ENCODE measurements around the gene SVOPL. TPM values are rescaled to one million over a fixed set of nuclear protein-coding genes. Genes with fewer than 3 reads are reported as not detected.

Gene SVOPL
- total and polyA plus RNA-seq, 4 donors = 0.33 TPM; not detected in 3

- H3K4me1 ChIP-seq (ENCODE audit: control insufficient read depth in 4 of 4, insufficient read depth in 4 of 4, low read length in 3 of 4) = peaks cover 0 to 24% (median 4%) of the 10 kb centered on the region in 4 donors
- no peaks in the 10 kb centered on the region for H3K36me3 ChIP-seq (ENCODE audit: control insufficient read depth in 4 of 4, insufficient read depth in 3 of 4, low read depth in 1 of 4, low read length in 3 of 4)
- H3K27me3 ChIP-seq (ENCODE audit: control insufficient read depth in 4 of 4, insufficient read depth in 4 of 4, low read length in 3 of 4) = no peaks in the 10 kb centered on the region
- DNase-seq (ENCODE audit: low spot score) = no peak
- no peak overlapping the region for H3K27ac ChIP-seq (ENCODE audit: low read depth in 1 of 2, low read length in 2 of 2)
- WGBS = 66% methylated on average over 12 of the region's 12 CpGs
- no peak overlapping the region for H3K4me3 ChIP-seq (ENCODE audit: low read depth in 1 of 3, low read length in 3 of 3)
- H3K9me3 ChIP-seq (ENCODE audit: control insufficient read depth in 4 of 4, low read length in 3 of 4) = peaks cover 0 to 4% (median 0%) of the 10 kb centered on the region in 4 donors
- no peak overlapping the region for H3K9ac ChIP-seq (ENCODE audit: low read depth in 1 of 2, low read length in 2 of 2)
- TF ChIP-seq FOXA1 (IDR thresholded peaks at IDR 0.05) (no peak), YY1 (IDR thresholded peaks at IDR 0.05) (no peak), JUND (IDR thresholded peaks at IDR 0.05) (no peak), SP1 (IDR thresholded peaks at IDR 0.05) (no peak), CTCF (IDR thresholded peaks at IDR 0.05; ENCODE audit: low read depth, low read length, missing input control) (no peak), NR2F2 (IDR thresholded peaks at IDR 0.05) (no peak), GABPA (IDR thresholded peaks at IDR 0.05 in 1 of 2, conservative IDR thresholded peaks at IDR 0.05 in 1 of 2) (no peak), ZBTB33 (IDR thresholded peaks at IDR 0.05) (no peak), TAF1 (conservative IDR thresholded peaks at IDR 0.05) (no peak), HNF4A (conservative IDR thresholded peaks at IDR 0.05) (no peak), RXRA (IDR thresholded peaks at IDR 0.05) (no peak), HNF4G (IDR thresholded peaks at IDR 0.05) (no peak), FOXA2 (IDR thresholded peaks at IDR 0.05) (no peak), ATF3 (IDR thresholded peaks at IDR 0.05) (no peak), RAD21 (IDR thresholded peaks at IDR 0.05) (no peak), EGR1 (IDR thresholded peaks at IDR 0.05; ENCODE audit: low read depth in 2 of 2) (no peak)
- TF ChIP-seq, protein P1, sequence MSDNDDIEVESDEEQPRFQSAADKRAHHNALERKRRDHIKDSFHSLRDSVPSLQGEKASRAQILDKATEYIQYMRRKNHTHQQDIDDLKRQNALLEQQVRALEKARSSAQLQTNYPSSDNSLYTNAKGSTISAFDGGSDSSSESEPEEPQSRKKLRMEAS (IDR thresholded peaks at IDR 0.05) = no peak
- TF ChIP-seq, protein P2, sequence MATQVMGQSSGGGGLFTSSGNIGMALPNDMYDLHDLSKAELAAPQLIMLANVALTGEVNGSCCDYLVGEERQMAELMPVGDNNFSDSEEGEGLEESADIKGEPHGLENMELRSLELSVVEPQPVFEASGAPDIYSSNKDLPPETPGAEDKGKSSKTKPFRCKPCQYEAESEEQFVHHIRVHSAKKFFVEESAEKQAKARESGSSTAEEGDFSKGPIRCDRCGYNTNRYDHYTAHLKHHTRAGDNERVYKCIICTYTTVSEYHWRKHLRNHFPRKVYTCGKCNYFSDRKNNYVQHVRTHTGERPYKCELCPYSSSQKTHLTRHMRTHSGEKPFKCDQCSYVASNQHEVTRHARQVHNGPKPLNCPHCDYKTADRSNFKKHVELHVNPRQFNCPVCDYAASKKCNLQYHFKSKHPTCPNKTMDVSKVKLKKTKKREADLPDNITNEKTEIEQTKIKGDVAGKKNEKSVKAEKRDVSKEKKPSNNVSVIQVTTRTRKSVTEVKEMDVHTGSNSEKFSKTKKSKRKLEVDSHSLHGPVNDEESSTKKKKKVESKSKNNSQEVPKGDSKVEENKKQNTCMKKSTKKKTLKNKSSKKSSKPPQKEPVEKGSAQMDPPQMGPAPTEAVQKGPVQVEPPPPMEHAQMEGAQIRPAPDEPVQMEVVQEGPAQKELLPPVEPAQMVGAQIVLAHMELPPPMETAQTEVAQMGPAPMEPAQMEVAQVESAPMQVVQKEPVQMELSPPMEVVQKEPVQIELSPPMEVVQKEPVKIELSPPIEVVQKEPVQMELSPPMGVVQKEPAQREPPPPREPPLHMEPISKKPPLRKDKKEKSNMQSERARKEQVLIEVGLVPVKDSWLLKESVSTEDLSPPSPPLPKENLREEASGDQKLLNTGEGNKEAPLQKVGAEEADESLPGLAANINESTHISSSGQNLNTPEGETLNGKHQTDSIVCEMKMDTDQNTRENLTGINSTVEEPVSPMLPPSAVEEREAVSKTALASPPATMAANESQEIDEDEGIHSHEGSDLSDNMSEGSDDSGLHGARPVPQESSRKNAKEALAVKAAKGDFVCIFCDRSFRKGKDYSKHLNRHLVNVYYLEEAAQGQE (IDR thresholded peaks at IDR 0.05) = no peak
Observed at GRCh38 chr7:138608275-138608674, 92.9 kb downstream of the SVOPL start.

All from liver (tissue), 9 donors.